Psoas muscle (tissue), 8 donors: ENCODE results near the gene BNC2. TPM values are rescaled to one million over a fixed set of nuclear protein-coding genes. Genes with fewer than 3 reads are reported as not detected.

Experiments used
- ATAC-seq, 4 donors: fragments of 200-7000 bp; cut with Tn5 transposase; one replicate each; pipeline ENCODE4 v1.9.1; 2020; ENCODE audit warnings: moderate library complexity in 3 of 4, mild to moderate bottlenecking in 2 of 4
- DNase-seq, 2 donors: peaks; one replicate each; pipeline ENCODE4 v3.0.0-alpha.2; 2020
- H3K27ac ChIP-seq: fragments of 200-600 bp; one replicate; pipeline ENCODE4 v1.8.0; 2022
- H3K27me3 ChIP-seq, 3 donors: fragments of 200-600 bp in 1 of 3; one replicate each; pipeline versions ENCODE4 v1.6.1 to v1.8.0; 2013 to 2022; ENCODE audit warnings: low read length in 2 of 3, mild to moderate bottlenecking in 2 of 3, moderate library complexity in 1 of 3; ENCODE audit not compliant: insufficient read depth in 3 of 3
- H3K36me3 ChIP-seq, 2 donors: fragments of 200-600 bp in 1 of 2; one replicate each; pipeline versions ENCODE4 v1.6.1 to v1.8.0; 2013 to 2022; ENCODE audit warnings: low read depth in 1 of 2, mild to moderate bottlenecking in 1 of 2, moderate library complexity in 1 of 2; ENCODE audit not compliant: insufficient read depth in 1 of 2
- H3K4me1 ChIP-seq: fragments of 200-600 bp; one replicate; pipeline ENCODE4 v1.8.0; 2022
- H3K4me3 ChIP-seq: fragments of 200-600 bp; one replicate; pipeline ENCODE4 v1.8.0; 2022; ENCODE audit warnings: mild to moderate bottlenecking
- H3K9me3 ChIP-seq: fragments of 200-600 bp; one replicate; pipeline ENCODE4 v1.8.0; 2022
- CTCF ChIP-seq: fragments of 200-600 bp; IDR thresholded peaks from one replicate; pipeline ENCODE4 v1.8.0; 2022; ENCODE audit warnings: antibody characterized with exemption
- WGBS, 3 donors: extraction: QIAGEN DNeasy Blood & Tissue Kit; methylation state at CpG; one replicate each; pipeline versions ENCODE4 v1.1.6 to v1.1.7; 2013; 5-methylcytosine and 5-hydroxymethylcytosine counted together
- intact Hi-C, 2 donors: fragments of 100-400 bp; cut with DNase I; formaldehyde crosslinking; loops; one replicate each; pipeline versions ENCODE4 v1.11.0 to v1.14.2; 2022
- polyA plus RNA-seq, 3 donors: library from polyadenylated mRNA; stranded (reverse); fragments of 200-250 nt; gene quantifications; one replicate each; pipeline ENCODE4 v1.2.3, GENCODE V29; 2013
- total RNA-seq, 4 donors: library from RNA; stranded (reverse); fragmentation: NEBNext Ultra II Directional in 2 of 4; extraction: Animal tissue kit (Norgen Biotek cat#: 25700) in 2 of 4; gene quantifications; one replicate each; pipeline versions ENCODE4 v1.2.1 to v1.2.4, GENCODE V29; 2021 to 2023
- donor health status: healthy with polysubstance abuse.
- donor health status: DM: no; HTN: no; CAD: no; lungs with moderate emphysema.
- donor health status: Bipolar disorder and iron deficiency.
- donor health status: healthy.
- donor health status: DM: yes; HTN: yes; CAD: no.
- donor health status: DM: no; HTN: no; CAD: no.
- donor health status: DM: no; HTN: no; CAD: no.
- donor health status: DM: yes; HTN: yes; CAD: no.

The BNC2 gene
- total and polyA plus RNA-seq, 7 donors: 1.3 to 168 (median 44.1) TPM

- no peak for TF ChIP-seq CTCF
- no peaks in the 10 kb centered on the region for H3K27me3 ChIP-seq
- no peak overlapping the region for H3K27ac ChIP-seq
- H3K9me3 ChIP-seq: no peaks in the 10 kb centered on the region
- no peak overlapping the region for H3K4me3 ChIP-seq
- H3K36me3 ChIP-seq: no peaks in the 10 kb centered on the region
- 86 to 98% (median 92%) methylated on average over 2 of the region's 2 CpGs for WGBS, 3 donors
- H3K4me1 ChIP-seq: no peaks in the 10 kb centered on the region
- no peak for DNase-seq
- no peak for ATAC-seq
- intact Hi-C loops: no loop called here
Measured at GRCh38 chr9:16823906-16824305, 46.6 kb downstream of the BNC2 start.

GRCh38 chr9:16821344-16821743 is 49.1 kb downstream of the BNC2 start:
- intact Hi-C loops: no loop called here
- H3K4me3 ChIP-seq: no peak overlapping the region
- no peaks in the 10 kb centered on the region for H3K27me3 ChIP-seq
- no peaks in the 10 kb centered on the region for H3K36me3 ChIP-seq
- WGBS, 3 donors: 92 to 97% (median 96%) methylated on average over 1 of the region's 1 CpG
- no peaks in the 10 kb centered on the region for H3K4me1 ChIP-seq
- no peak for TF ChIP-seq CTCF
- ATAC-seq: no peak
- no peak overlapping the region for H3K27ac ChIP-seq
- H3K9me3 ChIP-seq: no peaks in the 10 kb centered on the region
- DNase-seq: no peak

GRCh38 chr9:16817514-16817913 is 53.0 kb downstream of the BNC2 start:
- Histone ChIP-seq H3K4me3 (no peak overlapping the region), H3K36me3 (no peaks in the 10 kb centered on the region), H3K4me1 (no peaks in the 10 kb centered on the region), H3K27me3 (no peaks in the 10 kb centered on the region), H3K9me3 (no peaks in the 10 kb centered on the region), H3K27ac (no peak overlapping the region)
- 63 to 76% (median 70%) methylated on average over 2 of the region's 2 CpGs for whole genome bisulfite sequencing, 3 donors
- intact Hi-C loops: no loop called here
- ATAC-seq (no peak), DNase-seq (no peak)
- TF ChIP-seq CTCF: no peak

- 95 to 98% (median 96%) methylated on average over 2 of the region's 2 CpGs for WGBS, 3 donors
- no peak overlapping the region for H3K4me3 ChIP-seq
- H3K27me3 ChIP-seq: no peaks in the 10 kb centered on the region
- ATAC-seq: no peak
- no peak overlapping the region for H3K27ac ChIP-seq
- TF ChIP-seq CTCF: no peak
- intact Hi-C loops: no loop called here
- H3K36me3 ChIP-seq: no peaks in the 10 kb centered on the region
- no peaks in the 10 kb centered on the region for H3K9me3 ChIP-seq
- H3K4me1 ChIP-seq: no peaks in the 10 kb centered on the region
- DNase-seq: no peak
Measured at GRCh38 chr9:16817002-16817401, 53.5 kb downstream of the BNC2 start.

- Histone ChIP-seq H3K27ac (no peak overlapping the region), H3K4me3 (no peak overlapping the region), H3K36me3 (no peaks in the 10 kb centered on the region), H3K27me3 (no peaks in the 10 kb centered on the region), H3K9me3 (no peaks in the 10 kb centered on the region), H3K4me1 (no peaks in the 10 kb centered on the region)
- ATAC-seq (no peak), DNase-seq (no peak)
- intact Hi-C loops: no loop called here
- no peak for TF ChIP-seq CTCF
- 63 to 68% (median 66%) methylated on average over 4 of the region's 4 CpGs for WGBS, 3 donors
Measured at GRCh38 chr9:16816011-16816410, 54.5 kb downstream of the BNC2 start.
